ENCODE measurements around the gene SEZ6L2. TPM values are rescaled to one million over a fixed set of nuclear protein-coding genes. Genes with fewer than 3 reads are reported as not detected.
"Not testable (repeated sequence)": the region's sequence is repeated elsewhere in the genome, so short reads cannot be mapped to it uniquely, and the experiment has no call there.

SEZ6L2 gene
- 0.04 TPM in 1 of 2 replicates, not detected in the other for total RNA-seq (2014; rRNA removed; shearing (Covaris generic); ENCODE audit: low replicate concordance)

- no peaks in the 10 kb centered on the region for H3K79me2 ChIP-seq (ENCODE audit: low read length)
- peak within 1 kb of the TSS; percentile 64 for H3K9ac ChIP-seq (ENCODE audit: low read length)
- H3K9me3 ChIP-seq (ENCODE audit: low read length), result no peaks in the 10 kb centered on the region
- no peak within 1 kb of the TSS for H3K27ac ChIP-seq (ENCODE audit: low read length)
- no peaks in the 10 kb centered on the region for H3K27me3 ChIP-seq (ENCODE audit: low read length)
- DNase-seq, result peak; percentile 75
- no peaks in the 10 kb centered on the region for H4K20me1 ChIP-seq (ENCODE audit: insufficient read depth, low read depth, low read length)
- peak within 1 kb of the TSS; percentile 69 for H3K4me3 ChIP-seq (ENCODE audit: low read length)
- H2AFZ ChIP-seq (ENCODE audit: low read length), result peak within 1 kb of the TSS; percentile 96
- no peaks in the 10 kb centered on the region for H3K36me3 ChIP-seq (ENCODE audit: insufficient read depth, low read length)
- H3K4me2 ChIP-seq (ENCODE audit: low read depth, low read length, poor library complexity, severe bottlenecking), result peak within 1 kb of the TSS; percentile 93
- H3K4me1 ChIP-seq (ENCODE audit: low read length), result peaks cover 15% of the 10 kb centered on the region
- no peaks in the 10 kb centered on the region for H3K9me2 ChIP-seq (replicated peaks; ENCODE audit: insufficient read depth, low read length)
Observed at GRCh38 chr16:29899516-29900101, at the start of gene SEZ6L2. Gene SEZ6L2, minus strand, starts transcription at chr16:29899550. Its CDS starts 531 bp downstream, at chr16:29899019.

- Histone ChIP-seq H3K9me2 (replicated peaks; ENCODE audit: insufficient read depth, low read length) (no peaks in the 10 kb centered on the region), H3K4me1 (ENCODE audit: low read length) (peaks cover 4% of the 10 kb centered on the region), H3K4me2 (ENCODE audit: low read depth, low read length, poor library complexity, severe bottlenecking) (no peak overlapping the region), H3K36me3 (ENCODE audit: insufficient read depth, low read length) (no peaks in the 10 kb centered on the region), H3K27ac (ENCODE audit: low read length) (no peak overlapping the region), H4K20me1 (ENCODE audit: insufficient read depth, low read depth, low read length) (no peaks in the 10 kb centered on the region), H3K9ac (ENCODE audit: low read length) (no peak overlapping the region), H3K9me3 (ENCODE audit: low read length) (no peaks in the 10 kb centered on the region; the same call in 1 of the 2 replicates), H3K4me3 (ENCODE audit: low read length) (no peak overlapping the region), H2AFZ (ENCODE audit: low read length) (no peak overlapping the region), H3K27me3 (ENCODE audit: low read length) (no peaks in the 10 kb centered on the region), H3K79me2 (ENCODE audit: low read length) (no peaks in the 10 kb centered on the region)
- DNase-seq, result no peak
Observed at GRCh38 chr16:29947897-29948296, 48.5 kb upstream of the SEZ6L2 start.

GRCh38 chr16:29943846-29944799 lies 44.8 kb upstream of the SEZ6L2 start:
- no peaks in the 10 kb centered on the region for H3K9me3 ChIP-seq (ENCODE audit: low read length)
- no peaks in the 10 kb centered on the region for H3K79me2 ChIP-seq (ENCODE audit: low read length)
- no peaks in the 10 kb centered on the region for H3K9me2 ChIP-seq (replicated peaks; ENCODE audit: insufficient read depth, low read length)
- H3K4me1 ChIP-seq (ENCODE audit: low read length), result peaks cover 4% of the 10 kb centered on the region
- H3K27ac ChIP-seq (ENCODE audit: low read length), result no peak overlapping the region
- no peaks in the 10 kb centered on the region for H3K36me3 ChIP-seq (ENCODE audit: insufficient read depth, low read length)
- DNase-seq, result no peak
- H2AFZ ChIP-seq (ENCODE audit: low read length), result no peak overlapping the region; the same call in 1 of the 2 replicates
- H4K20me1 ChIP-seq (ENCODE audit: insufficient read depth, low read depth, low read length), result no peaks in the 10 kb centered on the region
- no peaks in the 10 kb centered on the region for H3K27me3 ChIP-seq (ENCODE audit: low read length)
- H3K9ac ChIP-seq (ENCODE audit: low read length), result 0 out of 2 replicates have a peak overlapping the region, but pooled peaks have one; percentile 8
- peak overlapping the region; percentile 16 for H3K4me2 ChIP-seq (ENCODE audit: low read depth, low read length, poor library complexity, severe bottlenecking)
- no peak overlapping the region for H3K4me3 ChIP-seq (ENCODE audit: low read length)

- DNase-seq, result no peak
- Histone ChIP-seq H3K36me3 (ENCODE audit: insufficient read depth, low read length) (no peaks in the 10 kb centered on the region), H3K27ac (ENCODE audit: low read length) (no peak overlapping the region), H4K20me1 (ENCODE audit: insufficient read depth, low read depth, low read length) (no peaks in the 10 kb centered on the region), H3K9me2 (replicated peaks; ENCODE audit: insufficient read depth, low read length) (no peaks in the 10 kb centered on the region), H2AFZ (ENCODE audit: low read length) (no peak overlapping the region), H3K27me3 (ENCODE audit: low read length) (no peaks in the 10 kb centered on the region), H3K9me3 (ENCODE audit: low read length) (no peaks in the 10 kb centered on the region), H3K79me2 (ENCODE audit: low read length) (no peaks in the 10 kb centered on the region), H3K9ac (ENCODE audit: low read length) (no peak overlapping the region), H3K4me3 (ENCODE audit: low read length) (no peak overlapping the region), H3K4me1 (ENCODE audit: low read length) (peaks cover 4% of the 10 kb centered on the region), H3K4me2 (ENCODE audit: low read depth, low read length, poor library complexity, severe bottlenecking) (no peak overlapping the region)
Observed at GRCh38 chr16:29940656-29941055, 41.3 kb upstream of the SEZ6L2 start.

GRCh38 chr16:29931750-29932149 lies 32.4 kb upstream of the SEZ6L2 start:
- not testable (repeated sequence) for H3K4me3 ChIP-seq (ENCODE audit: low read length); H3K27ac ChIP-seq (ENCODE audit: low read length); H3K4me2 ChIP-seq (ENCODE audit: low read depth, low read length, poor library complexity, severe bottlenecking); H3K9me3 ChIP-seq (ENCODE audit: low read length); H3K36me3 ChIP-seq (ENCODE audit: insufficient read depth, low read length); H3K9ac ChIP-seq (ENCODE audit: low read length); H3K27me3 ChIP-seq (ENCODE audit: low read length); H4K20me1 ChIP-seq (ENCODE audit: insufficient read depth, low read depth, low read length); DNase-seq; H3K9me2 ChIP-seq (replicated peaks; ENCODE audit: insufficient read depth, low read length); H3K79me2 ChIP-seq (ENCODE audit: low read length); H3K4me1 ChIP-seq (ENCODE audit: low read length); H2AFZ ChIP-seq (ENCODE audit: low read length)

- Histone ChIP-seq H3K27ac (ENCODE audit: low read length) (no peak overlapping the region), H3K9ac (ENCODE audit: low read length) (peak overlapping the region; percentile 77; the same call in 1 of the 2 replicates), H4K20me1 (ENCODE audit: insufficient read depth, low read depth, low read length) (peaks cover 4% of the 10 kb centered on the region; the same call in 1 of the 2 replicates), H2AFZ (ENCODE audit: low read length) (no peak overlapping the region), H3K4me1 (ENCODE audit: low read length) (peaks cover 19% of the 10 kb centered on the region), H3K27me3 (ENCODE audit: low read length) (no peaks in the 10 kb centered on the region), H3K36me3 (ENCODE audit: insufficient read depth, low read length) (peaks cover 2% of the 10 kb centered on the region; the same call in 1 of the 2 replicates), H3K4me3 (ENCODE audit: low read length) (no peak overlapping the region; the same call in 1 of the 2 replicates), H3K9me2 (replicated peaks; ENCODE audit: insufficient read depth, low read length) (no peaks in the 10 kb centered on the region), H3K79me2 (ENCODE audit: low read length) (peaks cover 26% of the 10 kb centered on the region), H3K9me3 (ENCODE audit: low read length) (no peaks in the 10 kb centered on the region), H3K4me2 (ENCODE audit: low read depth, low read length, poor library complexity, severe bottlenecking) (peak overlapping the region; percentile 99)
- DNase-seq, result no peak
Observed at GRCh38 chr16:29927070-29927905, 27.9 kb upstream of the SEZ6L2 start.

GRCh38 chr16:29926711-29927052 lies 27.3 kb upstream of the SEZ6L2 start:
- 0 out of 2 replicates have a peak overlapping the region, but pooled peaks have one; percentile 77 for H2AFZ ChIP-seq (ENCODE audit: low read length)
- H3K4me1 ChIP-seq (ENCODE audit: low read length), result peaks cover 19% of the 10 kb centered on the region
- H3K36me3 ChIP-seq (ENCODE audit: insufficient read depth, low read length), result peaks cover 5% of the 10 kb centered on the region; the same call in 1 of the 2 replicates
- peak overlapping the region; percentile 83 for H3K4me3 ChIP-seq (ENCODE audit: low read length)
- no peak for DNase-seq
- H3K9ac ChIP-seq (ENCODE audit: low read length), result peak overlapping the region; percentile 77
- H3K9me3 ChIP-seq (ENCODE audit: low read length), result no peaks in the 10 kb centered on the region
- H3K79me2 ChIP-seq (ENCODE audit: low read length), result peaks cover 29% of the 10 kb centered on the region
- H3K4me2 ChIP-seq (ENCODE audit: low read depth, low read length, poor library complexity, severe bottlenecking), result peak overlapping the region; percentile 99
- H3K27ac ChIP-seq (ENCODE audit: low read length), result no peak overlapping the region
- H3K27me3 ChIP-seq (ENCODE audit: low read length), result no peaks in the 10 kb centered on the region
- H3K9me2 ChIP-seq (replicated peaks; ENCODE audit: insufficient read depth, low read length), result no peaks in the 10 kb centered on the region
- H4K20me1 ChIP-seq (ENCODE audit: insufficient read depth, low read depth, low read length), result peaks cover 4% of the 10 kb centered on the region; the same call in 1 of the 2 replicates

All from Karpas-422 (cell line).